BLaER1 (cell line): ENCODE data around the gene PLCL1.

Source experiments
- H3K27ac ChIP-seq: shearing (Covaris generic); formaldehyde crosslinking; 2 replicates; pipeline ENCODE4 v1.8.1; 2022
- H3K27me3 ChIP-seq: shearing (Covaris generic); formaldehyde crosslinking; 2 replicates; pipeline ENCODE4 v1.8.1; 2022
- H3K36me3 ChIP-seq: shearing (Covaris generic); formaldehyde crosslinking; 2 replicates; pipeline ENCODE4 v1.8.1; 2022
- H3K4me1 ChIP-seq: shearing (Covaris generic); formaldehyde crosslinking; 2 replicates; pipeline ENCODE4 v1.8.1; 2022
- H3K4me2 ChIP-seq: shearing (Covaris generic); formaldehyde crosslinking; 2 replicates; pipeline ENCODE4 v1.8.1; 2022
- H3K4me3 ChIP-seq: shearing (Covaris generic); formaldehyde crosslinking; 2 replicates; pipeline ENCODE4 v1.8.1; 2022
- H3K9ac ChIP-seq: shearing (Covaris generic); formaldehyde crosslinking; 2 replicates; pipeline ENCODE4 v1.8.1; 2022
- H3K9me3 ChIP-seq: shearing (Covaris generic); formaldehyde crosslinking; 2 replicates; pipeline ENCODE4 v1.8.1; 2022
- H4K20me1 ChIP-seq: shearing (Covaris generic); formaldehyde crosslinking; 2 replicates; pipeline ENCODE4 v1.8.1; 2022
- Cebpa-rat ChIP-seq: shearing (Covaris generic); IDR thresholded peaks from 2 replicates; pipeline ENCODE4 v1.8.1; 2022

PLCL1 gene

GRCh38 chr2:197931661-197932312 lies 127.4 kb downstream of the PLCL1 start:
- H3K36me3 ChIP-seq = no peaks in the 10 kb centered on the region
- H4K20me1 ChIP-seq = no peaks in the 10 kb centered on the region
- H3K4me3 ChIP-seq = no peak overlapping the region
- no peak for TF ChIP-seq Cebpa-rat
- H3K9me3 ChIP-seq = no peaks in the 10 kb centered on the region
- H3K27ac ChIP-seq = no peak overlapping the region
- H3K9ac ChIP-seq = no peak overlapping the region
- no peaks in the 10 kb centered on the region for H3K27me3 ChIP-seq
- no peaks in the 10 kb centered on the region for H3K4me1 ChIP-seq
- no peak overlapping the region for H3K4me2 ChIP-seq

- Histone ChIP-seq H3K27me3 (no peaks in the 10 kb centered on the region), H3K36me3 (no peaks in the 10 kb centered on the region), H3K27ac (no peak overlapping the region), H3K4me1 (no peaks in the 10 kb centered on the region), H3K9ac (no peak overlapping the region), H3K4me3 (no peak overlapping the region), H4K20me1 (no peaks in the 10 kb centered on the region), H3K9me3 (no peaks in the 10 kb centered on the region), H3K4me2 (no peak overlapping the region)
- no peak for TF ChIP-seq Cebpa-rat
These were observed 128.0 kb downstream of the PLCL1 start for GRCh38 chr2:197932374-197932773.

GRCh38 chr2:197934261-197934933 lies 130.0 kb downstream of the PLCL1 start:
- no peaks in the 10 kb centered on the region for H4K20me1 ChIP-seq
- TF ChIP-seq Cebpa-rat = no peak
- H3K4me2 ChIP-seq = no peak overlapping the region
- H3K9me3 ChIP-seq = no peaks in the 10 kb centered on the region
- no peaks in the 10 kb centered on the region for H3K4me1 ChIP-seq
- H3K27me3 ChIP-seq = no peaks in the 10 kb centered on the region
- no peak overlapping the region for H3K27ac ChIP-seq
- no peak overlapping the region for H3K4me3 ChIP-seq
- H3K9ac ChIP-seq = no peak overlapping the region
- H3K36me3 ChIP-seq = no peaks in the 10 kb centered on the region

- no peak overlapping the region for H3K9ac ChIP-seq
- H3K4me2 ChIP-seq = no peak overlapping the region
- no peak for TF ChIP-seq Cebpa-rat
- H3K36me3 ChIP-seq = no peaks in the 10 kb centered on the region
- H4K20me1 ChIP-seq = no peaks in the 10 kb centered on the region
- no peak overlapping the region for H3K27ac ChIP-seq
- no peaks in the 10 kb centered on the region for H3K4me1 ChIP-seq
- H3K4me3 ChIP-seq = no peak overlapping the region
- no peaks in the 10 kb centered on the region for H3K9me3 ChIP-seq
- H3K27me3 ChIP-seq = no peaks in the 10 kb centered on the region
These were observed 130.5 kb downstream of the PLCL1 start for GRCh38 chr2:197934934-197935289.

DNA sequence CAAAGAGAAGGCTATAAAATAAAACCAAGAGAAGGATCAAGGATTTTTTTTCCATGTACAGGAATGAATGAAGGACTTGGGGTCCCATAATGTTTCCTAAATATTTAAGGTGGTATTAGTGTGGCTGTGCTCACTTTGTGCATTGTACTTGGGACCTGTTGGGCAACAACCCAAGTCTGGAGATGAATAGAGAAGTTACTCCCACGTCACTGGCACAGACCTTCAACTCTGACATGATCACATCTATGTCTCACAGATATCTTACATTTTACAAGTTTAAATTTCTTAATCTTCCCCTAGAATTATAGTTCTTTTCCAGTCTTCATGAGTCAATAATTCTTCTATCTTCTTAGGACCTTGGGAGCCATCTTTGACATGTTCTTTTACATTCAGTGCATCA lies 133.4 kb downstream of the PLCL1 start:
- Histone ChIP-seq H3K36me3 (no peaks in the 10 kb centered on the region), H3K9me3 (no peaks in the 10 kb centered on the region), H3K27ac (no peak overlapping the region), H3K27me3 (no peaks in the 10 kb centered on the region), H3K4me3 (no peak overlapping the region), H4K20me1 (no peaks in the 10 kb centered on the region), H3K4me1 (no peaks in the 10 kb centered on the region), H3K9ac (no peak overlapping the region), H3K4me2 (no peak overlapping the region)
- TF ChIP-seq Cebpa-rat = no peak

DNA sequence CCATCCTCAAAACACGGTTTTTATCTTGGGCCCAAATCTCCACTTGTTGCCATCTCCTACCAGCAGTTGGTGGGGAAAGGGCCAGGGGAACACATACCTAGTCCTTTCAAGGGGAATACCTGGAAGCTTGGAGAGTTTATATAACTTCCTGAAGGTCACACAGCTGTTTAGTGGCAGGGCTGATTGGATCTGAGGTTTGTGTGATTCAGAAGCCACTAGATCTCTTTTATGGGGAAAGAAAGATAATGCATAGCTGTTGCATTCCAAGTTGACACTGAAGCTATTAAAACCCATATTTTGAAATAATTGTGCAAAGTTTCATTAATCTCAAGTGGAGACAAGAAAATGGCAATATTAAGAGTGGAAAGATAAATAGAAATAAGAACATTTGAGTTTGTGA lies 134.2 kb downstream of the PLCL1 start:
- Histone ChIP-seq H3K4me3 (no peak overlapping the region), H3K27me3 (no peaks in the 10 kb centered on the region), H3K9ac (no peak overlapping the region), H3K4me2 (no peak overlapping the region), H3K4me1 (no peaks in the 10 kb centered on the region), H3K36me3 (no peaks in the 10 kb centered on the region), H3K9me3 (no peaks in the 10 kb centered on the region), H4K20me1 (no peaks in the 10 kb centered on the region), H3K27ac (no peak overlapping the region)
- no peak for TF ChIP-seq Cebpa-rat

GRCh38 chr2:197939787-197940186 lies 135.4 kb downstream of the PLCL1 start:
- no peak overlapping the region for H3K27ac ChIP-seq
- H3K4me2 ChIP-seq = no peak overlapping the region
- H3K36me3 ChIP-seq = no peaks in the 10 kb centered on the region
- TF ChIP-seq Cebpa-rat = no peak
- H3K4me1 ChIP-seq = no peaks in the 10 kb centered on the region
- H3K9me3 ChIP-seq = no peaks in the 10 kb centered on the region
- H3K27me3 ChIP-seq = no peaks in the 10 kb centered on the region
- H3K4me3 ChIP-seq = no peak overlapping the region
- no peaks in the 10 kb centered on the region for H4K20me1 ChIP-seq
- H3K9ac ChIP-seq = no peak overlapping the region

- Histone ChIP-seq H3K36me3 (no peaks in the 10 kb centered on the region), H3K4me3 (no peak overlapping the region), H3K27me3 (no peaks in the 10 kb centered on the region), H3K27ac (no peak overlapping the region), H3K4me2 (no peak overlapping the region), H3K4me1 (no peaks in the 10 kb centered on the region), H3K9me3 (no peaks in the 10 kb centered on the region), H3K9ac (no peak overlapping the region), H4K20me1 (no peaks in the 10 kb centered on the region)
- no peak for TF ChIP-seq Cebpa-rat
These were observed 136.0 kb downstream of the PLCL1 start for GRCh38 chr2:197940382-197940781.

DNA sequence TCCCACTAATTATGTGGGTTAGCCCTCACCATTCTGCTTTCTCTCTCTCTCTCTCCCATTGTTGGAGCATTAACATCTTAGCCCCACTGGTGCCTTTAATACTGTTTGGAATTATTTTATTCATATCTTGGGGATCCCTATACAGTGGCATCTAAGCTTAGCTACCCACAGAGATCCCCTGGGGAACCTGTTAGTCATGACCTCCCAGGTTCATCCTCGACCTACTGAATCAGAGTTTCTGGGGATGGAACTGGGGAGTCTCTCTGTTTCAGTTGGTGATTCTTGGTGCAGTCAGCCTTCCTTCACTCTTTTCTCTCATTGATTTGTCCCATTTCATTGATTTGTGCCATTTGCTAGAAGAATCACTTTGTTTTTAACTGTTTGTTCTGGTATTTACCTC lies 137.3 kb downstream of the PLCL1 start:
- Histone ChIP-seq H4K20me1 (no peaks in the 10 kb centered on the region), H3K27ac (no peak overlapping the region), H3K4me1 (no peaks in the 10 kb centered on the region), H3K9me3 (no peaks in the 10 kb centered on the region), H3K4me2 (no peak overlapping the region), H3K4me3 (no peak overlapping the region), H3K9ac (no peak overlapping the region), H3K36me3 (no peaks in the 10 kb centered on the region), H3K27me3 (no peaks in the 10 kb centered on the region; the same call in 1 of the 2 replicates)
- no peak for TF ChIP-seq Cebpa-rat

DNA sequence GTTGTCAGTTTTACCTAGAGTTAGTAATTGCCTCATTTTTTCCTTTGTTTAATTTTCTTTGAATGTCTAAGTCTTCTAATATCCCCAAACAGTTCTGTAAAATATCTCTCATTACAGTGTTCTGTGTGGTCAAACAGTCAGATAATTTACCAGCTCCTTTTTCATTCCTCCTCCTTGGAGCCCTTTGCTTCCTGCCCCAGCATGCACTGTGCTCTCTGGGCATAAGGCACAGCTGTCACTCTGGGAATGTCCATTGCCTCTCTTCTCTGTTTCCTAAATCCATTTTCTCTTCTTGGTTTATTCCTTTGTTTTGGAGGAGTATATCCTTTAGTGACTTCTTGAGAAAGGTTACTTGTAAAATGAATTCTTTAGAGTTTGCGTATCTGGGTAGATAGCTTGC lies 139.3 kb downstream of the PLCL1 start:
- H3K27me3 ChIP-seq = peaks cover 7% of the 10 kb centered on the region
- H3K36me3 ChIP-seq = no peaks in the 10 kb centered on the region
- no peaks in the 10 kb centered on the region for H3K4me1 ChIP-seq
- TF ChIP-seq Cebpa-rat = no peak
- no peak overlapping the region for H3K4me3 ChIP-seq
- H3K9ac ChIP-seq = no peak overlapping the region
- no peaks in the 10 kb centered on the region for H4K20me1 ChIP-seq
- no peak overlapping the region for H3K4me2 ChIP-seq
- no peaks in the 10 kb centered on the region for H3K9me3 ChIP-seq
- H3K27ac ChIP-seq = no peak overlapping the region
